ENCODE measurements around the gene PKNOX2. TPM values are rescaled to one million over a fixed set of nuclear protein-coding genes. Genes with fewer than 3 reads are reported as not detected.

The PKNOX2 gene
- total and polyA plus RNA-seq, 2 of the 8 experiments (the other 6 are each of a cell fraction or from before 2014, with no cell fraction given), result 2.0 TPM

DNA sequence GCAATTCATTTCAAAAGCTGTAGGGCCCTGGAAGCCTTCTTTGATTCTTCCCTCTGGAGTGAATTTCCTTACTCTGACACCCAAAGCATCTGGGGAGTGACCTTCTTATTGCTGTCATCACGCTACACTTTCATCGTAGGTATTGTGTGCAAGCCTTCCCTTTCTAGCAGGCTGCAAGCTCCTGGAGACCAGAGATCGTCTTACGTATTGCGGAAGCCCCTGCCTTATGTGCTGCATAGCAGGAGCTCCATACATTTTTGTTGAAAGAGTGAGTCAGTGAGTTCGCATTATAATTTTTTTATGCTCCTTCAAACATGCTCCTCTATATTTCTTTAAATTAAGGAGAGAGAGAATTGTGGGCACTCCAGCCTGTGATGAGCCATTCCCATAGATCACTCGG, 32.0 kb upstream of the PKNOX2 start:
- ChIA-PET POLR2A (ENCODE audit: partially characterized antibody) (no interaction called here), CTCF (ENCODE audit: partially characterized antibody) (interaction anchor here (1.1 to 2.4 kb wide), 7 partner anchors 8 to 175 kb away, joined by 3 to 10 read pairs (median 4); no protein-coding TSS in a partner anchor)
- Histone ChIP-seq H3K36me3 (ENCODE audit: control insufficient read depth in 2 of 4, insufficient read depth in 4 of 4, low read length in 3 of 4) (no peaks in the 10 kb centered on the region), H4K5ac (ENCODE audit: insufficient read length, low read depth, low read length) (no peak overlapping the region), H4K91ac (replicated peaks; ENCODE audit: insufficient read length, low read length) (no peak overlapping the region), H3K23me2 (ENCODE audit: low read depth, low read length) (no peaks in the 10 kb centered on the region; the same call in 1 of the 2 replicates), H4K8ac (ENCODE audit: extremely low read depth, insufficient read depth, low read length) (no peak overlapping the region), H3K27me3 (replicated peaks in 1 of 4; ENCODE audit: control insufficient read depth in 3 of 4, extremely low read depth in 1 of 4, insufficient read depth in 3 of 4, low read length in 3 of 4) (no peaks in the 10 kb centered on the region), H2AK5ac (ENCODE audit: low read depth, low read length) (no peak overlapping the region), H3K4me2 (ENCODE audit: insufficient read depth in 1 of 2, low read depth in 2 of 2, low read length in 2 of 2) (no peak overlapping the region), H2BK15ac (ENCODE audit: low read length) (no peak overlapping the region), H3K79me1 (ENCODE audit: low read depth, low read length) (no peaks in the 10 kb centered on the region), H3K9me3 (ENCODE audit: insufficient read depth in 2 of 2, low read depth in 1 of 2, low read length in 1 of 2) (no peaks in the 10 kb centered on the region), H3K9ac (replicated peaks in 1 of 4; ENCODE audit: extremely low read depth in 1 of 4, low read depth in 3 of 4, low read length in 3 of 4) (no peak overlapping the region), H3K14ac (ENCODE audit: insufficient read length) (no peak overlapping the region), H3K4ac (replicated peaks; ENCODE audit: insufficient read length, low read depth, low read length) (no peak overlapping the region), H2BK12ac (ENCODE audit: low read depth, low read length) (no peak overlapping the region), H3K4me1 (replicated peaks in 1 of 4; ENCODE audit: control insufficient read depth in 3 of 4, insufficient read depth in 4 of 4, low read length in 3 of 4) (peaks cover 0 to 2% (median under 1%) of the 10 kb centered on the region in 4 experiments; a peak in 3 of 7 replicates), H2BK5ac (ENCODE audit: low read depth, low read length) (no peak overlapping the region), H3K79me2 (ENCODE audit: control insufficient read depth in 1 of 2, insufficient read depth in 2 of 2, low read length in 2 of 2) (no peaks in the 10 kb centered on the region; a peak in 1 of 4 replicates), H3K23ac (ENCODE audit: insufficient read length) (no peak overlapping the region), H3K18ac (ENCODE audit: extremely low read depth, low read length) (no peak overlapping the region), H2BK120ac (replicated peaks; ENCODE audit: low read depth, low read length) (no peak overlapping the region), H2BK20ac (ENCODE audit: low read length) (no peak overlapping the region), H3K56ac (replicated peaks; ENCODE audit: insufficient read length, low read depth, low read length) (no peak overlapping the region), H4K20me1 (replicated peaks in 1 of 2; ENCODE audit: control insufficient read depth in 1 of 2, insufficient read depth in 2 of 2, low read length in 2 of 2) (no peaks in the 10 kb centered on the region), H3K27ac (ENCODE audit: low read depth, low read length) (no peak overlapping the region), H3K4me3 (ENCODE audit: extremely low read depth in 1 of 4, insufficient read depth in 2 of 4, low read depth in 3 of 4, low read length in 4 of 4) (no peak overlapping the region), H2AFZ (ENCODE audit: low read length) (no peak overlapping the region)
- DNase-seq (ENCODE audit: low read depth in 1 of 2, low spot score in 2 of 2), result no peak
- FAIRE-seq, result no peak
- 78% methylated on average over 7 of the region's 7 CpGs; no CpG with 5 or more reads in 1 of the 2 experiments for WGBS, 2 experiments (ENCODE audit: extremely low coverage in 1 of 2, insufficient coverage in 1 of 2, insufficient read length in 1 of 2, insufficient replicate concordance in 2 of 2, low coverage in 1 of 2, low lambda C conversion rate in 2 of 2, missing lambda C conversion rate in 1 of 2)
- TF ChIP-seq SP1 (IDR thresholded peaks at IDR 0.05; ENCODE audit: low read depth, low read length) (no peak), SIX5 (IDR thresholded peaks at IDR 0.05; ENCODE audit: low read depth, low read length) (no peak), TCF12 (IDR thresholded peaks at IDR 0.05; ENCODE audit: low read depth, low read length) (no peak), CREB1 (IDR thresholded peaks at IDR 0.05) (no peak), CBX8 (IDR thresholded peaks at IDR 0.05; ENCODE audit: borderline replicate concordance, low read depth, low read length) (no peak), SUZ12 (IDR thresholded peaks at IDR 0.05; ENCODE audit: low read length) (no peak), ATF3 (IDR thresholded peaks at IDR 0.05; ENCODE audit: insufficient read depth, low read depth, low read length) (no peak), RNF2 (IDR thresholded peaks at IDR 0.05; ENCODE audit: borderline replicate concordance, low read depth, low read length, missing control alignments, poor library complexity, severe bottlenecking) (no peak), HDAC6 (IDR thresholded peaks at IDR 0.05; ENCODE audit: low read depth, low read length) (no peak), MAX (IDR thresholded peaks at IDR 0.05) (no peak), SIN3A (conservative IDR thresholded peaks at IDR 0.05 in 1 of 2, IDR thresholded peaks at IDR 0.05 in 1 of 2; ENCODE audit: low read depth in 1 of 2, low read length in 2 of 2) (no peak), RFX5 (IDR thresholded peaks at IDR 0.05; ENCODE audit: borderline replicate concordance, low read depth, low read length) (no peak), TBP (IDR thresholded peaks at IDR 0.05; ENCODE audit: low read depth, low read length) (no peak)

Data from H1 (cell line).